PC-3 (cell line): ENCODE results near the gene BMPR1A.

Experiments used
- CTCF ChIP-seq: fragments of 300-600 bp; sonication (generic); conservative IDR thresholded peaks from 2 replicates; pipeline ENCODE4 v1.5.1; 2017; ENCODE audit warnings: antibody characterized with exemption, low read depth, mild to moderate bottlenecking, low read length
- EZH2 ChIP-seq: fragments of 300-600 bp; sonication (generic); IDR thresholded peaks from one replicate; pipeline ENCODE4 v1.6.1; 2017; ENCODE audit warnings: antibody characterized with exemption, mild to moderate bottlenecking, low read length; ENCODE audit not compliant: unreplicated experiment
- EZH2phosphoT487 ChIP-seq: fragments of 300-600 bp; sonication (generic); IDR thresholded peaks from 2 replicates; pipeline ENCODE4 v1.6.1; 2018; ENCODE audit warnings: mild to moderate bottlenecking, antibody characterized with exemption, low read length, borderline replicate concordance

DNA sequence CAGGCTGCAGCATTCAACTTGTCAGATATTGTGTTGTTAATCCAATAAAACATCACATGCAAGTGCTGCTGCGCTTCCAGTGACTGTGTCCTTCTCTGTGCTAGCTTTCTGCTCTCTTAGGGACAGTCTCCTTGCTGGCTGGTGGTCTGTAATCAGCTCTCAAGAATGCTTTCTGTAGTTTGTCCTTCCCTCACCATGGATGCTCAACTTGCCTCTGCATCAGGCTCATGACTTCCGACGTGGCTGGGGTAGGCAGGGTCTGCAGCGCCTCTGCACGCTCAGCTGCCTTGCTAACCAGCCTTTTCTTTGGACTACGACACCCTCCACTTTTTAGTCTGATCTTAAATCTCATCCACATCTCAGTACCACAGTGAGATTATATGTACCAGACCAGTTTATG lies 142.7 kb downstream of the BMPR1A start:
- TF ChIP-seq CTCF (no peak), EZH2 (no peak), EZH2phosphoT487 (no peak)
